IMR-90 (cell line): ENCODE data around the gene EBF3. TPM values are rescaled to one million over a fixed set of nuclear protein-coding genes. Genes with fewer than 3 reads are reported as not detected.

Experiments
- ATAC-seq: fragments of 200-7000 bp; cut with Tn5 transposase; 2 replicates; pipeline ENCODE4 v1.9.1; 2020; ENCODE audit warnings: low read depth, mild to moderate bottlenecking, moderate library complexity
- BruUV-seq: library from RNA; stranded (reverse); fragments of 400-500 nt; replicated peaks from 2 replicates; lab custom pipeline; 2021; lab: Mats Ljungman, UMichigan
- CTCF ChIA-PET: fragments of 300-600 bp; formaldehyde crosslinking; extraction: SDS; loops from one replicate; lab custom pipeline; 2021; ENCODE audit warnings: antibody characterized with exemption; lab: Yijun Ruan, JAX
- POLR2A ChIA-PET: fragments of 300-600 bp; sonication (Branson Sonifier 250); formaldehyde crosslinking; loops from one replicate; lab custom pipeline; 2022; ENCODE audit warnings: antibody characterized with exemption; ENCODE audit not compliant: unreplicated experiment; lab: Charles Lee
- DNase-seq: peaks from one replicate; pipeline ENCODE4 v3.0.0; 2013
- H2AFZ ChIP-seq: replicated peaks from 2 replicates; pipeline ENCODE3; 2013; ENCODE audit warnings: low read length, mild to moderate bottlenecking; ENCODE audit not compliant: poor library complexity
- H2AK5ac ChIP-seq: 2 replicates; pipeline ENCODE4 v1.6.1; 2013; ENCODE audit warnings: low read depth, low read length, inconsistent platforms
- H2AK9ac ChIP-seq: replicated peaks from 2 replicates; pipeline ENCODE3; 2013; ENCODE audit warnings: mild to moderate bottlenecking, low read depth, low read length, moderate library complexity; ENCODE audit not compliant: poor library complexity
- H2BK120ac ChIP-seq: 2 replicates; pipeline ENCODE4 v1.6.1; 2013; ENCODE audit warnings: low read depth, low read length, inconsistent platforms
- H2BK15ac ChIP-seq: 3 replicates; pipeline ENCODE4 v1.6.1; 2013; ENCODE audit warnings: low read depth, low read length, inconsistent platforms
- H2BK20ac ChIP-seq: 2 replicates; pipeline ENCODE4 v1.6.1; 2013; ENCODE audit warnings: low read depth, mild to moderate bottlenecking, inconsistent platforms, low read length, moderate library complexity
- H2BK5ac ChIP-seq: 2 replicates; pipeline ENCODE4 v1.6.1; 2013; ENCODE audit warnings: mild to moderate bottlenecking, low read depth, low read length, inconsistent platforms; ENCODE audit not compliant: poor library complexity, severe bottlenecking
- H3K14ac ChIP-seq: replicated peaks from 2 replicates; pipeline ENCODE4 v1.6.1; 2013; ENCODE audit warnings: low read depth, low read length, inconsistent platforms
- H3K18ac ChIP-seq: 2 replicates; pipeline ENCODE4 v1.6.1; 2013; ENCODE audit warnings: low read depth, low read length, control low read depth
- H3K23ac ChIP-seq: 2 replicates; pipeline ENCODE4 v1.6.1; 2013; ENCODE audit warnings: low read depth, low read length, inconsistent platforms
- H3K27ac ChIP-seq: 2 replicates; pipeline ENCODE4 v1.5.1; 2013; ENCODE audit warnings: mild to moderate bottlenecking, control low read depth, low read length; ENCODE audit not compliant: insufficient read depth
- H3K27me3 ChIP-seq: 2 replicates; pipeline ENCODE4 v1.6.1; 2013; ENCODE audit warnings: low read length; ENCODE audit not compliant: control insufficient read depth, insufficient read depth
- H3K36me3 ChIP-seq: 2 replicates; pipeline ENCODE4 v1.6.1; 2013; ENCODE audit warnings: low read length, mixed read lengths; ENCODE audit not compliant: control insufficient read depth, insufficient read depth
- H3K4ac ChIP-seq: 2 replicates; pipeline ENCODE4 v1.6.1; 2013; ENCODE audit warnings: low read depth, low read length, inconsistent platforms
- H3K4me1 ChIP-seq: 2 replicates; pipeline ENCODE4 v1.6.1; 2013; ENCODE audit warnings: low read length, mixed read lengths; ENCODE audit not compliant: control insufficient read depth, insufficient read depth
- H3K4me2 ChIP-seq: 2 replicates; pipeline ENCODE4 v1.6.1; 2013; ENCODE audit warnings: low read depth, mild to moderate bottlenecking, control low read depth, low read length, moderate library complexity
- H3K4me3 ChIP-seq: 2 replicates; pipeline ENCODE4 v1.5.1; 2013; ENCODE audit warnings: low read depth, mild to moderate bottlenecking, control low read depth, low read length, moderate library complexity; ENCODE audit not compliant: insufficient read depth
- H3K56ac ChIP-seq: 2 replicates; pipeline ENCODE4 v1.6.1; 2013; ENCODE audit warnings: low read length, inconsistent platforms; ENCODE audit not compliant: insufficient read depth; ENCODE audit errors: extremely low read depth
- H3K79me1 ChIP-seq, 2 experiments: 2 replicates each; pipeline ENCODE4 v1.6.1; 2013; ENCODE audit warnings: low read length in 2 of 2, inconsistent platforms in 1 of 2, low read depth in 1 of 2
- H3K9ac ChIP-seq: 2 replicates; pipeline ENCODE4 v1.6.1; 2013; ENCODE audit warnings: low read depth, low read length, control low read depth
- H3K9me1 ChIP-seq: 2 replicates; pipeline ENCODE4 v1.6.1; 2013; ENCODE audit warnings: low read length, inconsistent platforms; ENCODE audit not compliant: insufficient read depth
- H3K9me3 ChIP-seq: 2 replicates; pipeline ENCODE4 v1.6.1; 2013; ENCODE audit warnings: low read length; ENCODE audit not compliant: control insufficient read depth, insufficient read depth
- H4K20me1 ChIP-seq: 2 replicates; pipeline ENCODE4 v1.6.1; 2013; ENCODE audit warnings: low read length, inconsistent platforms; ENCODE audit not compliant: insufficient read depth
- H4K5ac ChIP-seq: 2 replicates; pipeline ENCODE4 v1.6.1; 2013; ENCODE audit warnings: mild to moderate bottlenecking, low read depth, low read length, control low read depth
- H4K8ac ChIP-seq, 2 experiments: 2 replicates each; pipeline ENCODE4 v1.6.1; 2013; ENCODE audit warnings: low read depth in 2 of 2, low read length in 2 of 2, control low read depth in 1 of 2, inconsistent platforms in 1 of 2
- H4K91ac ChIP-seq: 2 replicates; pipeline ENCODE4 v1.6.1; 2013; ENCODE audit warnings: low read depth, low read length, inconsistent platforms; ENCODE audit not compliant: insufficient read depth
- BHLHE40 ChIP-seq: fragments of 150-350 bp; IDR thresholded peaks from 2 replicates; pipeline ENCODE4 v1.6.1; 2016; ENCODE audit warnings: mild to moderate bottlenecking, low read depth, low read length
- CEBPB ChIP-seq: IDR thresholded peaks from 2 replicates; pipeline ENCODE4 v1.6.1; 2012; ENCODE audit warnings: low read depth, low read length, improper control_type of control experiment
- CHD1 ChIP-seq: IDR thresholded peaks from 2 replicates; pipeline ENCODE4 v1.6.1; 2012; ENCODE audit warnings: low read depth, low read length, improper control_type of control experiment
- FOS ChIP-seq: fragments of 150-350 bp; IDR thresholded peaks from 2 replicates; pipeline ENCODE4 v1.6.1; 2016; ENCODE audit warnings: low read depth, low read length
- MAFK ChIP-seq: IDR thresholded peaks from 2 replicates; pipeline ENCODE4 v1.6.1; 2012; ENCODE audit warnings: low read depth, low read length, improper control_type of control experiment
- MAZ ChIP-seq: IDR thresholded peaks from 2 replicates; pipeline ENCODE4 v1.6.1; 2012; ENCODE audit warnings: low read depth, mild to moderate bottlenecking, low read length, improper control_type of control experiment, moderate library complexity, borderline replicate concordance
- MXI1 ChIP-seq: IDR thresholded peaks from 2 replicates; pipeline ENCODE4 v1.6.1; 2012; ENCODE audit warnings: low read depth, mild to moderate bottlenecking, low read length, moderate library complexity, borderline replicate concordance
- NFE2L2 ChIP-seq: fragments of 150-350 bp; IDR thresholded peaks from 2 replicates; pipeline ENCODE4 v1.6.1; 2016; ENCODE audit warnings: low read depth, mild to moderate bottlenecking, low read length
- POLR2A ChIP-seq: IDR thresholded peaks from 2 replicates; pipeline ENCODE4 v1.6.1; 2012; ENCODE audit warnings: mild to moderate bottlenecking, low read depth, low read length
- RAD21 ChIP-seq: IDR thresholded peaks from 2 replicates; pipeline ENCODE4 v1.6.1; 2012; ENCODE audit warnings: low read length, improper control_type of control experiment
- RCOR1 ChIP-seq: IDR thresholded peaks from 2 replicates; pipeline ENCODE4 v1.6.1; 2012; ENCODE audit warnings: mild to moderate bottlenecking, low read length, improper control_type of control experiment; ENCODE audit not compliant: insufficient replicate concordance
- RFX5 ChIP-seq: IDR thresholded peaks from 2 replicates; pipeline ENCODE4 v1.8.0; 2012; ENCODE audit warnings: low read depth, mild to moderate bottlenecking, low read length, moderate library complexity
- SMC3 ChIP-seq: fragments of 150-350 bp; IDR thresholded peaks from 2 replicates; pipeline ENCODE4 v1.6.1; 2016; ENCODE audit warnings: low read depth, mild to moderate bottlenecking, antibody characterized with exemption, low read length, moderate library complexity
- USF2 ChIP-seq: fragments of 150-350 bp; IDR thresholded peaks from 2 replicates; pipeline ENCODE4 v1.6.1; 2017; ENCODE audit warnings: mild to moderate bottlenecking, antibody characterized with exemption, low read length, low read depth
- WGBS, 2 experiments: methylation state at CpG; one replicate each; pipeline versions ENCODE4 v1.1.5 to v1.1.7; 2013; ENCODE audit warnings: missing lambda C conversion rate in 2 of 2; ENCODE audit not compliant: insufficient read length in 1 of 2; ENCODE audit errors: extremely low coverage in 2 of 2; 5-methylcytosine and 5-hydroxymethylcytosine counted together
- dilution Hi-C: fragments of 300-500 bp; cut with HindIII; formaldehyde crosslinking; loops from one replicate; pipeline ENCODE4 v1.14.3; 2018; ENCODE audit warnings: low sequenced_read_pairs; ENCODE audit not compliant: unreplicated experiment
- in situ Hi-C: fragments of 300-500 bp; cut with MboI; formaldehyde crosslinking; loops from 3 replicates; pipeline ENCODE4 v1.14.3; 2019; ENCODE audit warnings: low sequenced_read_pairs, inconsistent platforms, mixed read lengths
- intact Hi-C: fragments of 100-400 bp; cut with micrococcal nuclease; formaldehyde crosslinking; loops from 2 replicates; pipeline ENCODE4 v1.10.0; 2022
- polyA plus RNA-seq, 3 experiments: library from polyadenylated mRNA; depleted of rRNA; stranded (reverse); fragments of >200 nt; gene quantifications; 2 replicates each; pipeline ENCODE4 v1.2.3, GENCODE V29; 2012; ENCODE audit warnings: low replicate concordance in 1 of 3
- total RNA-seq: library from RNA; depleted of rRNA; stranded (reverse); fragments of >200 nt; gene quantifications from 2 replicates; pipeline ENCODE4 v1.2.3, GENCODE V29; 2012
- TF ChIP-seq, protein P1 (sequence below): fragments of 150-350 bp; IDR thresholded peaks from 2 replicates; pipeline ENCODE4 v1.6.1; 2016; ENCODE audit warnings: low read depth, mild to moderate bottlenecking, low read length, moderate library complexity, borderline replicate concordance
- TF ChIP-seq, protein P2 (sequence below): conservative IDR thresholded peaks from 2 replicates; pipeline ENCODE4 v1.5.1; 2012; ENCODE audit warnings: mild to moderate bottlenecking, low read depth, low read length, improper control_type of control experiment

Gene EBF3
- total and polyA plus RNA-seq, 2 of the 4 experiments (the other 2 are of a cell fraction): 0.36 to 0.70 TPM

- Histone ChIP-seq H2BK120ac (no peak overlapping the region), H2AK9ac (no peak overlapping the region), H3K27me3 (peaks cover 17% of the 10 kb centered on the region; the same call in 1 of the 2 replicates), H3K27ac (no peak overlapping the region), H4K8ac (no peak overlapping the region), H2BK15ac (no peak overlapping the region), H3K14ac (no peak overlapping the region), H3K9me3 (no peaks in the 10 kb centered on the region), H4K20me1 (no peaks in the 10 kb centered on the region), H3K23ac (no peak overlapping the region), H3K4me1 (no peaks in the 10 kb centered on the region), H2BK5ac (no peak overlapping the region), H3K36me3 (no peaks in the 10 kb centered on the region), H3K18ac (no peak overlapping the region), H2BK20ac (no peak overlapping the region), H2AK5ac (no peak overlapping the region), H3K79me1 (no peaks in the 10 kb centered on the region), H3K4me2 (no peak overlapping the region), H3K4ac (no peak overlapping the region), H3K56ac (no peak overlapping the region), H4K5ac (no peak overlapping the region), H3K4me3 (no peak overlapping the region), H3K9ac (no peak overlapping the region), H2AFZ (no peak overlapping the region), H3K9me1 (no peaks in the 10 kb centered on the region), H4K91ac (no peak overlapping the region)
- TF ChIP-seq SMC3 (no peak), USF2 (no peak), CEBPB (no peak), RCOR1 (no peak), POLR2A (no peak), MAZ (no peak), MAFK (no peak), RFX5 (no peak), FOS (no peak), NFE2L2 (no peak), BHLHE40 (no peak), RAD21 (no peak), MXI1 (no peak), CHD1 (no peak)
- TF ChIP-seq, protein P1, sequence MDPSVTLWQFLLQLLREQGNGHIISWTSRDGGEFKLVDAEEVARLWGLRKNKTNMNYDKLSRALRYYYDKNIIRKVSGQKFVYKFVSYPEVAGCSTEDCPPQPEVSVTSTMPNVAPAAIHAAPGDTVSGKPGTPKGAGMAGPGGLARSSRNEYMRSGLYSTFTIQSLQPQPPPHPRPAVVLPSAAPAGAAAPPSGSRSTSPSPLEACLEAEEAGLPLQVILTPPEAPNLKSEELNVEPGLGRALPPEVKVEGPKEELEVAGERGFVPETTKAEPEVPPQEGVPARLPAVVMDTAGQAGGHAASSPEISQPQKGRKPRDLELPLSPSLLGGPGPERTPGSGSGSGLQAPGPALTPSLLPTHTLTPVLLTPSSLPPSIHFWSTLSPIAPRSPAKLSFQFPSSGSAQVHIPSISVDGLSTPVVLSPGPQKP: no peak
- TF ChIP-seq, protein P2, sequence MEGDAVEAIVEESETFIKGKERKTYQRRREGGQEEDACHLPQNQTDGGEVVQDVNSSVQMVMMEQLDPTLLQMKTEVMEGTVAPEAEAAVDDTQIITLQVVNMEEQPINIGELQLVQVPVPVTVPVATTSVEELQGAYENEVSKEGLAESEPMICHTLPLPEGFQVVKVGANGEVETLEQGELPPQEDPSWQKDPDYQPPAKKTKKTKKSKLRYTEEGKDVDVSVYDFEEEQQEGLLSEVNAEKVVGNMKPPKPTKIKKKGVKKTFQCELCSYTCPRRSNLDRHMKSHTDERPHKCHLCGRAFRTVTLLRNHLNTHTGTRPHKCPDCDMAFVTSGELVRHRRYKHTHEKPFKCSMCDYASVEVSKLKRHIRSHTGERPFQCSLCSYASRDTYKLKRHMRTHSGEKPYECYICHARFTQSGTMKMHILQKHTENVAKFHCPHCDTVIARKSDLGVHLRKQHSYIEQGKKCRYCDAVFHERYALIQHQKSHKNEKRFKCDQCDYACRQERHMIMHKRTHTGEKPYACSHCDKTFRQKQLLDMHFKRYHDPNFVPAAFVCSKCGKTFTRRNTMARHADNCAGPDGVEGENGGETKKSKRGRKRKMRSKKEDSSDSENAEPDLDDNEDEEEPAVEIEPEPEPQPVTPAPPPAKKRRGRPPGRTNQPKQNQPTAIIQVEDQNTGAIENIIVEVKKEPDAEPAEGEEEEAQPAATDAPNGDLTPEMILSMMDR: no peak
- DNase-seq (no peak), ATAC-seq (no peak)
- 62% methylated on average over 6 of the region's 10 CpGs; no CpG with 5 or more reads in 1 of the 2 experiments for WGBS, 2 experiments
- CTCF ChIA-PET: no interaction called here
- POLR2A ChIA-PET: no interaction called here
- intact Hi-C loops: no loop called here
- BruUV-seq: no TSS peak
- dilution Hi-C loops: no loop called here
- in situ Hi-C loops: loop anchor here (10.0 kb wide), 2 partner anchors 943 to 1763 kb away; no protein-coding TSS in a partner anchor
Observed at GRCh38 chr10:129977794-129978193, 13.7 kb upstream of the EBF3 start.
